ENCODE measurements around the gene AGK. TPM values are rescaled to one million over a fixed set of nuclear protein-coding genes. Genes with fewer than 3 reads are reported as not detected.

Gene AGK
- total RNA-seq, 1 donor, result 43.2 TPM

GRCh38 chr7:141585592-141586510, 34.6 kb downstream of the AGK start:
- DNase-seq (ENCODE audit: low read depth), result peak; percentile 82
- no peak for TF ChIP-seq CTCF (IDR thresholded peaks at IDR 0.05; ENCODE audit: insufficient read depth, low read depth, low read length)
- no peak overlapping the region for H3K4me3 ChIP-seq (ENCODE audit: low read depth, low read length)

DNA sequence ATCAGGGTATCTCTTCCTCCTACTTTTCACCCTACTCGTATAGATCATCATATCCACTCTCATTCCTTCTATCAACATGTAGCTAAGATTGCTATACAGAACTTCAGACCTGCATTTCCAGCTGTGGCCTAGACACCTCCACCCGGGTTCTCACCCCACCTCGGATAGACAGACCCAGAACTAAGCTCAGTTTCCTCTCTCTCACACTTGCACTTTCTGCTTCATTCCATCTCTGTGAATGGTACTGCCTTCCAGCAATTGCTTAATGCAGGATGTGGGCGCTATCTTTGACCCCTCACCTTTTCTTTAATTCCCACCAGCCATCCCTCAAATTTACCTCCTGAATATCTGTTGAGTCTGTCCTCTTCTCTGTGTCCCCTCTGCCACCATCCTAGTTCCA, 35.7 kb downstream of the AGK start:
- no peak for DNase-seq (ENCODE audit: low read depth)
- H3K4me3 ChIP-seq (ENCODE audit: low read depth, low read length), result no peak overlapping the region
- TF ChIP-seq CTCF (IDR thresholded peaks at IDR 0.05; ENCODE audit: insufficient read depth, low read depth, low read length), result no peak

DNA sequence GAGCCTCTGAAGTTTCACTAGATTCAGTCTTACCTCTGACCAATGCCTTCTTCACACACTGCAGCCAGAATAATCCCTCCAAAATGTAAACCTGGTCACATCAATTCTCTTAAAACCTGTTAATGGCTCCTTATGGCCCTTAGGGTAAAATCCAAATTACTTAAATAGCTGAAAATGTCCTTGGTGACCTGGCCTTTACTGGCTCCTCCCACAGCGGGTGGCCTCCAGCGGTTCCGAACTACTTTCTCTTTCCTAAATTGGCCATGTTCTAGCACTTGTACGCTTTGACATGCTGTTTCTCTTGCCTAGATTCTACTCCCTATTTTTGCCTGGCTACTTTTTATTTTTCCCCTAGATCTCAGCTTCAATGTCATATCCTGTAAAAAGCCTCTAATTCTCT, 36.1 kb downstream of the AGK start:
- no peak overlapping the region for H3K4me3 ChIP-seq (ENCODE audit: low read depth, low read length)
- no peak for DNase-seq (ENCODE audit: low read depth)
- no peak for TF ChIP-seq CTCF (IDR thresholded peaks at IDR 0.05; ENCODE audit: insufficient read depth, low read depth, low read length)

DNA sequence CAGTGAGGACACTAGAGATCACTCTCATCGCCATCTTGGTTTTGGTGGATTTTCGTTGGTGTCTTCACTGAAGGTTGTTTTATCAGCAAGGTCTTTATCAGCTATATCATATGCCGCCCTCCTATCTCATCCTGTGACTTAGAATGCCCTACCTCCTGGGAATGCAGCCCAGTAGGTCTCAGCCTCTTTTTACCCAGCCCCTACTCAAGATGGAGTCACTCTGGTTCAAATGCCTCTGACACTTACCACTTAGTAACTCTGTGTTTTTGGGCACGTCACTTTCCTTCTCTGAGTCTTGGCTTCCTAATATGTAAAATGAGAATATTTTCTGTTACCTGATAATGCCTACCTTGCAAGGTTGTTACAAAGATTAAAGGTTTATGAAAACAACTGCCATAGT, 37.7 kb downstream of the AGK start:
- no peak for TF ChIP-seq CTCF (IDR thresholded peaks at IDR 0.05; ENCODE audit: insufficient read depth, low read depth, low read length)
- H3K4me3 ChIP-seq (ENCODE audit: low read depth, low read length), result no peak overlapping the region
- DNase-seq (ENCODE audit: low read depth), result no peak

DNA sequence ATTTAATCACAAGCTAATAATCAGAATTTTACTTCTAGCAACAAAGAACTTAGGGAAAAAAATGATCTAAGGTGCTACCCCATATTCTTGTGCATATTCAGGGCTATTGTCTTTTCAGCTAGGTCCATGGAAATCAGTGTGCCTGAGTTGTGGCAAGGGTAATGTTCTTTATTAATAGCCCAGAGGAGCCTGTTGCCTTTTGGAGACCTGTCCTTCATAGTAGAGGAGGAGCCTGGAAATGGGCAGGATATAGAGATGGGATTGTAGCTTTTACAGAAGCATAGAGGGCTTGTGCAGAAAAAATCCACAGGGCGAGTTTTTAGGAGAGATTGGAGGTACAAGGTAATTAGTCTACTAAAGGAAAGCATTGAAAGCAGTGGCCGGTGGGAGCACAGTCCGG, 38.9 kb downstream of the AGK start:
- H3K4me3 ChIP-seq (ENCODE audit: low read depth, low read length), result no peak overlapping the region
- no peak for TF ChIP-seq CTCF (IDR thresholded peaks at IDR 0.05; ENCODE audit: insufficient read depth, low read depth, low read length)
- no peak for DNase-seq (ENCODE audit: low read depth)

DNA sequence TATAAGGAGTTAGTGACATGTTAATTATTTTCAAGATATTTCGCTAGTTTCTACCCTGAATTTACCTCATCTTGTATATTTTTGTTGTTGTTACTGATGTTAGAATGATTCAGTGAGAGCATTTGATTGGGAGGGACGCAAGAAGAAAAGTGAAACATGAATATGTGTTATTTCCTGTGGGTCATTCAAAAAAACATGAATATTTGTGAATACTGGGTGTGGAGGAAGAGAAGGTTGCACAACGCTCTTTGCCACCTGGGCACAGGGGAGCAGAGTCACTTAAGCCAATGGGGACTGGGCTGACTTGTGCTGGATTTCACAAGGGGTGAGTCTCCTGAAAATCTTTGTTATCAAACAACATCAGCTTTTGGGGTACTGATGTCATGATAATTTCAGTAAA, 39.5 kb downstream of the AGK start:
- peak; percentile 17 for DNase-seq (ENCODE audit: low read depth)
- no peak for TF ChIP-seq CTCF (IDR thresholded peaks at IDR 0.05; ENCODE audit: insufficient read depth, low read depth, low read length)
- no peak overlapping the region for H3K4me3 ChIP-seq (ENCODE audit: low read depth, low read length)

Data from fibroblast of villous mesenchyme (primary cell).